SHP77 (cell line): Measurements from ENCODE around the gene RNASEH2B.

Experiments
- DNase-seq, 2 experiments: peaks; one replicate each; lab custom pipeline; 2025; lab: John Stamatoyannopoulos, UW

The RNASEH2B gene

GRCh38 chr13:50909605-50910484 is at the start of gene RNASEH2B:
RNASEH2B (plus strand) TSS chr13:50909791; CDS start chr13:50910077, 286 bp downstream.
- peak; percentile 74 to 82 for DNase-seq

- no peak for DNase-seq
These were observed 45.1 kb upstream of the RNASEH2B start for GRCh38 chr13:50864492-50864891.

- DNase-seq = no peak
These were observed 42.6 kb upstream of the RNASEH2B start for GRCh38 chr13:50866817-50867636.

GRCh38 chr13:50867637-50867945 is 42.0 kb upstream of the RNASEH2B start:
- no peak for DNase-seq

- no peak for DNase-seq
These were observed 38.2 kb upstream of the RNASEH2B start for GRCh38 chr13:50871405-50871804.

- DNase-seq = no peak
These were observed 36.1 kb upstream of the RNASEH2B start for GRCh38 chr13:50873467-50873866.

- no peak for DNase-seq
These were observed 35.6 kb upstream of the RNASEH2B start for GRCh38 chr13:50873991-50874390.

GRCh38 chr13:50882816-50883435 is 26.7 kb upstream of the RNASEH2B start:
- DNase-seq = no peak

- no peak for DNase-seq
These were observed 25.9 kb upstream of the RNASEH2B start for GRCh38 chr13:50883728-50884127.

GRCh38 chr13:50884265-50884664 is 25.3 kb upstream of the RNASEH2B start:
- DNase-seq = no peak

- DNase-seq = no peak
These were observed 22.4 kb upstream of the RNASEH2B start for GRCh38 chr13:50887151-50887550.

GRCh38 chr13:50888362-50888761 is 21.2 kb upstream of the RNASEH2B start:
- DNase-seq = no peak

- DNase-seq = no peak
These were observed 20.3 kb upstream of the RNASEH2B start for GRCh38 chr13:50889317-50889716.

GRCh38 chr13:50891206-50891605 is 18.4 kb upstream of the RNASEH2B start:
- DNase-seq = no peak

- no peak for DNase-seq
These were observed 17.2 kb upstream of the RNASEH2B start for GRCh38 chr13:50892210-50892944.

- DNase-seq = no peak
These were observed 16.3 kb upstream of the RNASEH2B start for GRCh38 chr13:50893211-50893852.

GRCh38 chr13:50894012-50894411 is 15.6 kb upstream of the RNASEH2B start:
- DNase-seq = no peak

GRCh38 chr13:50894504-50894903 is 15.1 kb upstream of the RNASEH2B start:
- DNase-seq = no peak

GRCh38 chr13:50898338-50898737 is 11.3 kb upstream of the RNASEH2B start:
- no peak for DNase-seq

- DNase-seq = no peak
These were observed 7.9 kb upstream of the RNASEH2B start for GRCh38 chr13:50901701-50902100.

GRCh38 chr13:50905256-50905655 is 4.3 kb upstream of the RNASEH2B start:
- no peak for DNase-seq
